Colonic mucosa (tissue), 4 donors: ENCODE measurements around the gene SSTR3. TPM values are rescaled to one million over a fixed set of nuclear protein-coding genes. Genes with fewer than 3 reads are reported as not detected.

Source experiments
- DNase-seq: peaks from one replicate; pipeline ENCODE4 v3.0.0-alpha.2; 2020
- H3K27ac ChIP-seq: fragments of 200-600 bp; one replicate; pipeline ENCODE4 v1.8.0; 2021
- H3K27me3 ChIP-seq: fragments of 200-600 bp; one replicate; pipeline ENCODE4 v1.8.0; 2021
- H3K36me3 ChIP-seq: fragments of 200-600 bp; one replicate; pipeline ENCODE4 v1.8.0; 2021
- H3K4me1 ChIP-seq: fragments of 200-600 bp; one replicate; pipeline ENCODE4 v1.8.0; 2021; ENCODE audit warnings: mild to moderate bottlenecking
- H3K4me3 ChIP-seq: fragments of 200-600 bp; one replicate; pipeline ENCODE4 v1.8.0; 2021
- H3K9ac ChIP-seq, 2 donors: one replicate each; pipeline ENCODE4 v1.7.0; 2013; ENCODE audit warnings: control low read depth in 2 of 2, low read depth in 2 of 2, low read length in 2 of 2
- H3K9me3 ChIP-seq: fragments of 200-600 bp; one replicate; pipeline ENCODE4 v1.8.0; 2021
- intact Hi-C: fragments of 100-400 bp; cut with DNase I; formaldehyde crosslinking; loops from one replicate; pipeline ENCODE4 v1.14.1; 2022
- total RNA-seq, 2 donors: library from RNA; stranded (reverse); fragmentation: NEBNext Ultra II Directional in 1 of 2; extraction: Animal tissue kit (Norgen Biotek cat#: 25700) in 1 of 2; gene quantifications; one replicate each; pipeline ENCODE4 v1.2.1, GENCODE V29; 2021
- TF ChIP-seq, protein P1 (sequence below): fragments of 200-600 bp; IDR thresholded peaks from one replicate; pipeline ENCODE4 v1.8.0; 2022; ENCODE audit warnings: antibody characterized with exemption, mild to moderate bottlenecking
- donor health status: healthy.
- donor health status: DM: no; HTN: no; CAD: no.
- donor health status: DM: no; HTN: no; CAD: no.

Gene SSTR3
- total RNA-seq = under 1 TPM in 1 of 2 donors, not detected in 1; 0.12 TPM

DNA sequence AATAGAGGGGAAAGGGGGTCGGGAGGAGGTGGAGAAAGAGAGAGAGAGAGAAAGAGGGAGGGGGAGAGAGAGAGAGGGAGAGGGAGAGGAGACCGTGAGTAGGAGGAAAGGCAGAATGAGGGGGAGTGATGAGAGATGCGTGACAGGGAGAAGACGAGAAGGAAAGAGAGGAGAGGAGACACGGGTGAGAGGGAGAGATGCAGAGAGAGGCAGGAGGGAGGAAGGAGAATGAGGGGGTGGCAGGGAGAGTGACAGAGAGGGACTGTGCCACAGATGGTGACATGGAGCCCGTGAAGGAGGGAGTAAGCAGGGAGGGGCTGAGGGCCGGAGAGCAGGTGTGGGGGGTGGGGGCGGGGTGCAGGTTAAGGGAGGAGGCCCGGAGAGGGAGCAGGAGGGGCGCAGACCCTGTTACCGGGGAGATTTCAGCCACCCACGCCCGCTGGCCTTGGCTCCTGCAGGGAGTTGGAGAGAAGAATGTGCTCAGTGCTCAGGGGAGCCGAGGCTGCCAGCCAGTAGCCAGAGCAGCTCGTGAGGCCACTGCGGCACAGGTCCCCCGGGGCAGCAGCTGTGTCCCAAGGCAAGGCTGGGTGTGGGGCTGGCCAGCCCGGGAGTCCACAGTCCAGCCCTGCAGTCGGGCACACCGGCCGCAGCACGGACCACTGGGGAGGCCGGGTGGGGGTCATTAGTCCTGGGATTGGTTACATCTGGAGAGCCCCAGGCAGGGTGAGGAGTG lies at the start of gene SSTR3:
Gene SSTR3, minus strand, starts transcription at position 304 of the 733 bp plus-strand sequence. CDS start 4,674 bp downstream, outside the sequence.
- Histone ChIP-seq H3K27ac (no peak within 1 kb of the TSS), H3K9me3 (no peaks in the 10 kb centered on the region), H3K36me3 (no peaks in the 10 kb centered on the region), H3K27me3 (no peaks in the 10 kb centered on the region), H3K9ac (no peak within 1 kb of the TSS), H3K4me3 (no peak within 1 kb of the TSS), H3K4me1 (no peaks in the 10 kb centered on the region)
- no peak for DNase-seq
- intact Hi-C loops = no loop called here
- TF ChIP-seq, protein P1, sequence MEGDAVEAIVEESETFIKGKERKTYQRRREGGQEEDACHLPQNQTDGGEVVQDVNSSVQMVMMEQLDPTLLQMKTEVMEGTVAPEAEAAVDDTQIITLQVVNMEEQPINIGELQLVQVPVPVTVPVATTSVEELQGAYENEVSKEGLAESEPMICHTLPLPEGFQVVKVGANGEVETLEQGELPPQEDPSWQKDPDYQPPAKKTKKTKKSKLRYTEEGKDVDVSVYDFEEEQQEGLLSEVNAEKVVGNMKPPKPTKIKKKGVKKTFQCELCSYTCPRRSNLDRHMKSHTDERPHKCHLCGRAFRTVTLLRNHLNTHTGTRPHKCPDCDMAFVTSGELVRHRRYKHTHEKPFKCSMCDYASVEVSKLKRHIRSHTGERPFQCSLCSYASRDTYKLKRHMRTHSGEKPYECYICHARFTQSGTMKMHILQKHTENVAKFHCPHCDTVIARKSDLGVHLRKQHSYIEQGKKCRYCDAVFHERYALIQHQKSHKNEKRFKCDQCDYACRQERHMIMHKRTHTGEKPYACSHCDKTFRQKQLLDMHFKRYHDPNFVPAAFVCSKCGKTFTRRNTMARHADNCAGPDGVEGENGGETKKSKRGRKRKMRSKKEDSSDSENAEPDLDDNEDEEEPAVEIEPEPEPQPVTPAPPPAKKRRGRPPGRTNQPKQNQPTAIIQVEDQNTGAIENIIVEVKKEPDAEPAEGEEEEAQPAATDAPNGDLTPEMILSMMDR = no peak

DNA sequence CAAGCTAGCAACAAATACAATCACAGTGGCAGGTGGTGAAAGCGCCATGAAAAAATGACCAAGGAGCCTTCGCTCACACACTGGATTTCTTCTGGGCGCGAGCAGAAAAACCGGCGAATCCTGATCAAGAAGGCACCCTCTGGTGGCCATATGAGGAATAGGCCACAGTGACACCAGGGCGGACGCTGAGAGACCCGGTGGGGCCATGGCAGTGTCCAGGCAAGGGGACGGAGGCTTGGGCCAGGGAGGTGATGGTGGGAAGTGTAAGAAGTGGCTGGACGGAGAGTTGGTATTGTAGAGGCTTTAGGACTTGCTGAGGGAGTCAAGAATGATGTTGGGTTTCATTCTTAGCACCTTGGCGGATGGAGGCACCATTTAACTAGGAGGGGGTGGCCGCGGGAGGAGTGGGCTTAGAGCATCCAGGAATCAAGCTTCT lies 48.6 kb upstream of the SSTR3 start:
- TF ChIP-seq, protein P1 = peak; percentile 92
- H3K4me1 ChIP-seq = no peaks in the 10 kb centered on the region
- no peak overlapping the region for H3K27ac ChIP-seq
- no peaks in the 10 kb centered on the region for H3K9me3 ChIP-seq
- DNase-seq = peak; percentile 62
- H3K36me3 ChIP-seq = no peaks in the 10 kb centered on the region
- H3K27me3 ChIP-seq = no peaks in the 10 kb centered on the region
- no peak overlapping the region for H3K9ac ChIP-seq
- intact Hi-C loops = loop anchor here (10.0 kb wide), 1 partner anchor 96 kb away; no protein-coding TSS in a partner anchor
- H3K4me3 ChIP-seq = no peak overlapping the region

DNA sequence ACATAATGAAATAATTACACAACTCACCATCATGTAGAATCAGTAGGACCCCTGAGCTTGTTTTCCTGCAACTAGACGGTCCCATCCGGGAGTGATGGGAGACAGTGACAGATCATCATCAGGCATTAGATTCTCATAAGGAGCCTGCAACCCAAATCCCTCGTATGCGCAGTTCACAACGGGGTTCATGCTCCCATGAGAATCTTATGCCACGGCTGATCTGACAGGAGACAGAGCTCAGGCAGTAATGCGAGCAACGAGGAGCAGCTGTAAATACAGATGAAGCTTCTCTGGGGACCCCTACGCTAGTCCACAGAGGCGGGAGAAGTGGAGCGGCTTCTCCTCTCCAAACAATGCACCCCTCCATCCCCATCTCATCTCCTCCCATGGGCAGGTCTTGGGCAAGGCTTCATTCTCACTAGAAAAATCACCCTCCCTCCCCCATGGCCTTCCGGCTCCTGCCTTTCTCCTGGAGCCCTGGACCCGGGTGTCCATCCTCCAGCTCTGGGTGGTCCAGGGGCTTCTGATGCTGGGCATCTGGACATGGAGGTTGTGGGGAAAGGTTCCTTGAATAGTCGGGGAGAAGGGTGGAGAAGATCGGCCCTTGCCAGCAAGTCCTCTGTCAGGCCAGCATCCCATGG lies 48.0 kb upstream of the SSTR3 start:
- H3K4me1 ChIP-seq = no peaks in the 10 kb centered on the region
- H3K27me3 ChIP-seq = no peaks in the 10 kb centered on the region
- no peak overlapping the region for H3K9ac ChIP-seq
- H3K36me3 ChIP-seq = no peaks in the 10 kb centered on the region
- no peak overlapping the region for H3K4me3 ChIP-seq
- intact Hi-C loops = loop anchor here (10.0 kb wide), 1 partner anchor 95 kb away; no protein-coding TSS in a partner anchor
- TF ChIP-seq, protein P1 = no peak
- no peak for DNase-seq
- no peak overlapping the region for H3K27ac ChIP-seq
- H3K9me3 ChIP-seq = no peaks in the 10 kb centered on the region

DNA sequence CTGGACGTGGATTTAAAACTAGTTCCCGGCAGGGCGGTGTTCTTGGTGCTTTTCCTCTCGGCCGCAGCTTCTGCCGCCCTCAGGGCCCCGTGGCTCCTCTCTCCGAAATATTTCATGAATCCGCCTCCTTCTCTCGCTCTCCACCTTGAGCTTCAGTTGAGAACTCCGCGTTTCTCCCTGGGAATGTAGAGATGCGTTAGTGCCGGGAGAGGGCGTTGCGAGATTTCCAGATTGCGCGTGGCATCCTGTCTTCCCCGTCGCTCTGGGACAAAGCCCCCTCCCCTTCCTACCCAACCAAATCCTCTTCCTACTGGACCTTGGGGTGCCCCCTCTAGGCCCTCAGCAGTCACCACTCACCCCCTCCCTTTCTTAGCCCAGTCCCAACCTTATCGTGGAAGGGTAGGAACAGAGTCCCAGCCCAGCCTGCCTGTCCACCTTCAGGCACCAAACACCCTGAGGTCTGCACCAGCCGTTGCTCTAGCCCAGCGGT lies 47.3 kb upstream of the SSTR3 start:
- H3K4me1 ChIP-seq = no peaks in the 10 kb centered on the region
- TF ChIP-seq, protein P1 = no peak
- H3K9me3 ChIP-seq = no peaks in the 10 kb centered on the region
- H3K9ac ChIP-seq = no peak overlapping the region
- no peak for DNase-seq
- H3K27me3 ChIP-seq = no peaks in the 10 kb centered on the region
- intact Hi-C loops = loop anchor here (10.0 kb wide), 1 partner anchor 95 kb away; no protein-coding TSS in a partner anchor
- no peak overlapping the region for H3K27ac ChIP-seq
- no peak overlapping the region for H3K4me3 ChIP-seq
- no peaks in the 10 kb centered on the region for H3K36me3 ChIP-seq

DNA sequence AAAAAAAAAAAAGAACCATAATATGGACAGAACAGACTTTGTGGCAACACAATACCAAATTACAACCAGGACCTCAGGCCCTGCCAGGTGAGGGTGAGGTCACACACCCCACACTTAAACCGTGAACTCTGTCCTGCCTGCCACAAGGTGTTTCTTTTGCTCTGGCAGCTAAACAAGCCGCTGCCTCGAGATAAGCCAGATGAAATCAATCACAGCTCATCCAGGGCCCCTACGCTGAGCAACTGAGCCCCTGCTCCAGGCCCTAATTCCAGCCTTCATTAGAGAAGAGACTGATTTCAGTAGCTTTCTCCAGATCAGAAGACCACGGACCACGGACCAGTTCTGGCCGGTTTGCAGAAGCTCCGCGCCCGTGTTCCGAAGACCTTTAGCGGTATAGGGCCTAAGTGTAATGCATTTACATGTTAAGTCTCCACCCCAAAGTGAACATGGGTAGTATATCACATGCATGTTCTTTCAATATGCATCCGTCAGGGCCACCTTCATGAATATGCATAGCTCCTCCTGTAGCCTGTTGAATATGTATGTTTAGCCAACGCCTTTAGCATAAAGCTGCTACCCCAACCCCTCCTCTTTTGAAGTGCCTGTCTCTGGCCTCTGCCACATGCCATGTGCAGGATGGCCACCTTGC lies 46.6 kb upstream of the SSTR3 start:
- no peak overlapping the region for H3K9ac ChIP-seq
- no peaks in the 10 kb centered on the region for H3K27me3 ChIP-seq
- intact Hi-C loops = no loop called here
- no peak overlapping the region for H3K4me3 ChIP-seq
- no peak overlapping the region for H3K27ac ChIP-seq
- no peaks in the 10 kb centered on the region for H3K4me1 ChIP-seq
- TF ChIP-seq, protein P1 = no peak
- DNase-seq = no peak
- H3K36me3 ChIP-seq = no peaks in the 10 kb centered on the region
- no peaks in the 10 kb centered on the region for H3K9me3 ChIP-seq
